ENCODE data around the gene CTIF. TPM values are rescaled to one million over a fixed set of nuclear protein-coding genes. Genes with fewer than 3 reads are reported as not detected.

The CTIF gene
- total RNA-seq, 4 donors from 2014 or later, result 29.0 to 61.5 (median 37.7) TPM

- 74% methylated on average over 13 of the region's 14 CpGs for WGBS
- TF ChIP-seq POLR2A (IDR thresholded peaks at IDR 0.05), result no peak
- TF ChIP-seq EP300 (IDR thresholded peaks at IDR 0.05), result no peak
- no peak for TF ChIP-seq POLR2AphosphoS5 (IDR thresholded peaks at IDR 0.05)
- TF ChIP-seq CTCF (IDR thresholded peaks at IDR 0.05), result no peak
- peak in 1 of 2 donors; percentile 53 for DNase-seq (ENCODE audit: low spot score in 2 of 2)
- Histone ChIP-seq H3K27ac (no peak overlapping the region), H3K9me3 (no peaks in the 10 kb centered on the region), H3K36me3 (peaks cover 3% of the 10 kb centered on the region), H3K4me3 (no peak overlapping the region), H3K27me3 (no peaks in the 10 kb centered on the region), H3K4me1 (peaks cover 4% of the 10 kb centered on the region)
These were observed 262.3 kb downstream of the CTIF start for GRCh38 chr18:48800876-48801727.

- 91% methylated on average over 4 of the region's 7 CpGs for WGBS
- H3K27ac ChIP-seq, result no peak overlapping the region
- peaks cover 12% of the 10 kb centered on the region for H3K4me1 ChIP-seq
- no peaks in the 10 kb centered on the region for H3K9me3 ChIP-seq
- peaks cover 3% of the 10 kb centered on the region for H3K36me3 ChIP-seq
- peak in 1 of 2 donors; percentile 49 for DNase-seq (ENCODE audit: low spot score in 2 of 2)
- TF ChIP-seq CTCF (IDR thresholded peaks at IDR 0.05) (no peak), POLR2A (IDR thresholded peaks at IDR 0.05) (no peak), EP300 (IDR thresholded peaks at IDR 0.05) (no peak), POLR2AphosphoS5 (IDR thresholded peaks at IDR 0.05) (no peak)
- no peaks in the 10 kb centered on the region for H3K27me3 ChIP-seq
- H3K4me3 ChIP-seq, result no peak overlapping the region
These were observed 263.1 kb downstream of the CTIF start for GRCh38 chr18:48801728-48802542.

- Histone ChIP-seq H3K27me3 (no peaks in the 10 kb centered on the region), H3K4me3 (no peak overlapping the region), H3K27ac (peak overlapping the region; percentile 6), H3K4me1 (peaks cover 19% of the 10 kb centered on the region), H3K9me3 (no peaks in the 10 kb centered on the region), H3K36me3 (peaks cover 3% of the 10 kb centered on the region)
- DNase-seq (ENCODE audit: low spot score in 2 of 2), result peak in 1 of 2 donors; percentile 56
- 83% methylated on average over 11 of the region's 11 CpGs for WGBS
- TF ChIP-seq POLR2AphosphoS5 (IDR thresholded peaks at IDR 0.05), result no peak
- no peak for TF ChIP-seq POLR2A (IDR thresholded peaks at IDR 0.05)
- no peak for TF ChIP-seq CTCF (IDR thresholded peaks at IDR 0.05)
- TF ChIP-seq EP300 (IDR thresholded peaks at IDR 0.05), result no peak
These were observed 263.9 kb downstream of the CTIF start for GRCh38 chr18:48802543-48803290.

- Histone ChIP-seq H3K4me1 (peaks cover 20% of the 10 kb centered on the region), H3K27ac (no peak overlapping the region), H3K27me3 (no peaks in the 10 kb centered on the region), H3K9me3 (no peaks in the 10 kb centered on the region), H3K36me3 (peaks cover 3% of the 10 kb centered on the region), H3K4me3 (no peak overlapping the region)
- 91% methylated on average over 3 of the region's 3 CpGs for WGBS
- peak in 1 of 2 donors; percentile 44 for DNase-seq (ENCODE audit: low spot score in 2 of 2)
- TF ChIP-seq POLR2A (IDR thresholded peaks at IDR 0.05) (no peak), POLR2AphosphoS5 (IDR thresholded peaks at IDR 0.05) (no peak), CTCF (IDR thresholded peaks at IDR 0.05) (no peak), EP300 (IDR thresholded peaks at IDR 0.05) (no peak)
These were observed 264.7 kb downstream of the CTIF start for GRCh38 chr18:48803518-48803917.
